MV-4-11 (cell line): ENCODE results near the gene PLP2.

Source experiments
- DNase-seq: peaks from one replicate; lab custom pipeline; 2025; lab: John Stamatoyannopoulos, UW

PLP2 gene

GRCh38 chrX:49209434-49210251 is 37.9 kb downstream of the PLP2 start:
- no peak for DNase-seq

GRCh38 chrX:49210406-49210805 is 38.7 kb downstream of the PLP2 start:
- DNase-seq: no peak

- no peak for DNase-seq
Measured at GRCh38 chrX:49211074-49211473, 39.4 kb downstream of the PLP2 start.

- DNase-seq: no peak
Measured at GRCh38 chrX:49212209-49212608, 40.5 kb downstream of the PLP2 start.

- DNase-seq: no peak
Measured at GRCh38 chrX:49212861-49213260, 41.2 kb downstream of the PLP2 start.

GRCh38 chrX:49214416-49214815 is 42.7 kb downstream of the PLP2 start:
- no peak for DNase-seq

GRCh38 chrX:49214996-49215526 is 43.4 kb downstream of the PLP2 start:
- no peak for DNase-seq

GRCh38 chrX:49220100-49220499 is 48.4 kb downstream of the PLP2 start:
- DNase-seq: no peak

- no peak for DNase-seq
Measured at GRCh38 chrX:49221868-49222267, 50.2 kb downstream of the PLP2 start.
